Neuronal stem cell (in vitro differentiated cells): Measurements from ENCODE around the gene KLF4.
"Not testable (repeated sequence)": the region's sequence is repeated elsewhere in the genome, so short reads cannot be mapped to it uniquely, and the experiment has no call there.

Source experiments
- DNase-seq: peaks from one replicate; pipeline ENCODE4 v3.0.0-alpha.2; 2013; ENCODE audit warnings: low spot score
- H2AFZ ChIP-seq: one replicate; pipeline ENCODE4 v1.6.1; 2013; ENCODE audit warnings: mild to moderate bottlenecking, low read length, inconsistent platforms
- H2AK5ac ChIP-seq: 2 replicates; pipeline ENCODE4 v1.6.1; 2013; ENCODE audit warnings: low read depth, mild to moderate bottlenecking, inconsistent platforms, low read length, moderate library complexity, mixed read lengths
- H2BK120ac ChIP-seq: 2 replicates; pipeline ENCODE4 v1.6.1; 2013; ENCODE audit warnings: low read depth, mild to moderate bottlenecking, inconsistent platforms, low read length, moderate library complexity, mixed read lengths
- H2BK12ac ChIP-seq: one replicate; pipeline ENCODE4 v1.6.1; 2013; ENCODE audit warnings: low read length, inconsistent platforms
- H2BK15ac ChIP-seq: 2 replicates; pipeline ENCODE4 v1.6.1; 2013; ENCODE audit warnings: mild to moderate bottlenecking, low read length, inconsistent platforms, mixed read lengths
- H2BK5ac ChIP-seq: one replicate; pipeline ENCODE4 v1.6.1; 2013; ENCODE audit warnings: inconsistent platforms, mild to moderate bottlenecking, low read length, moderate library complexity
- H3K14ac ChIP-seq: one replicate; pipeline ENCODE4 v1.6.1; 2013; ENCODE audit warnings: low read length, inconsistent platforms
- H3K18ac ChIP-seq: 2 replicates; pipeline ENCODE4 v1.6.1; 2013; ENCODE audit warnings: low read length, inconsistent platforms
- H3K23ac ChIP-seq: 2 replicates; pipeline ENCODE4 v1.6.1; 2013; ENCODE audit warnings: low read depth, mild to moderate bottlenecking, mixed read lengths, low read length, inconsistent platforms; ENCODE audit not compliant: poor library complexity
- H3K27ac ChIP-seq: replicated peaks from 3 replicates; pipeline ENCODE4 v1.5.1; 2013; ENCODE audit warnings: low read length, inconsistent platforms
- H3K27me3 ChIP-seq, 3 experiments: 2 replicates each; pipeline ENCODE4 v1.6.1; 2013; ENCODE audit warnings: low read length in 3 of 3, mild to moderate bottlenecking in 2 of 3, inconsistent platforms in 1 of 3, low read depth in 1 of 3, mixed read lengths in 1 of 3, moderate library complexity in 1 of 3; ENCODE audit not compliant: control insufficient read depth in 3 of 3, insufficient read depth in 3 of 3
- H3K36me3 ChIP-seq, 2 donors: replicated peaks in 1 of 2; 2 replicates each; pipeline ENCODE4 v1.6.1; 2013; ENCODE audit warnings: low read length in 2 of 2; ENCODE audit not compliant: control insufficient read depth in 2 of 2, insufficient read depth in 2 of 2
- H3K4ac ChIP-seq: 2 replicates; pipeline ENCODE4 v1.6.1; 2013; ENCODE audit warnings: inconsistent platforms, mild to moderate bottlenecking, low read length, moderate library complexity
- H3K4me1 ChIP-seq, 2 donors: 1 replicate in 1 of 2; 2 replicates in 1 of 2; pipeline ENCODE4 v1.6.1; 2013; ENCODE audit warnings: low read length in 2 of 2, low read depth in 1 of 2; ENCODE audit not compliant: control insufficient read depth in 2 of 2, insufficient read depth in 1 of 2
- H3K4me2 ChIP-seq: one replicate; pipeline ENCODE4 v1.6.1; 2013; ENCODE audit warnings: mild to moderate bottlenecking, low read length, inconsistent platforms; ENCODE audit not compliant: insufficient read depth, poor library complexity, severe bottlenecking
- H3K4me3 ChIP-seq, 2 donors: 2 replicates each; pipeline ENCODE4 v1.5.1; 2013; ENCODE audit warnings: low read length in 2 of 2, mild to moderate bottlenecking in 2 of 2, inconsistent platforms in 1 of 2, moderate library complexity in 1 of 2
- H3K79me1 ChIP-seq: one replicate; pipeline ENCODE4 v1.6.1; 2013; ENCODE audit warnings: low read depth, mild to moderate bottlenecking, inconsistent platforms, low read length, moderate library complexity
- H3K9ac ChIP-seq: one replicate; pipeline ENCODE4 v1.6.1; 2013; ENCODE audit warnings: mild to moderate bottlenecking, low read depth, low read length, inconsistent platforms; ENCODE audit not compliant: poor library complexity
- H3K9me3 ChIP-seq, 2 donors: replicated peaks in 1 of 2; 2 replicates each; pipeline versions ENCODE3 to v1.6.1; 2013; ENCODE audit warnings: low read length in 2 of 2, mild to moderate bottlenecking in 2 of 2, inconsistent platforms in 1 of 2, low read depth in 1 of 2, mixed read lengths in 1 of 2, moderate library complexity in 1 of 2; ENCODE audit not compliant: control insufficient read depth in 2 of 2, insufficient read depth in 1 of 2
- H4K8ac ChIP-seq: one replicate; pipeline ENCODE4 v1.6.1; 2013; ENCODE audit warnings: low read depth, mild to moderate bottlenecking, inconsistent platforms, low read length, moderate library complexity
- H4K91ac ChIP-seq: one replicate; pipeline ENCODE4 v1.6.1; 2013; ENCODE audit warnings: low read length, low read depth, mild to moderate bottlenecking, inconsistent platforms; ENCODE audit not compliant: poor library complexity
- WGBS, 2 donors: extraction: QIAGEN DNeasy Blood & Tissue Kit; methylation state at CpG; one replicate each; pipeline ENCODE4 v1.1.7; 2013; ENCODE audit warnings: missing lambda C conversion rate in 2 of 2, mixed read lengths in 1 of 2; ENCODE audit not compliant: insufficient read length in 2 of 2, insufficient replicate concordance in 1 of 2; ENCODE audit errors: extremely low coverage in 2 of 2; 5-methylcytosine and 5-hydroxymethylcytosine counted together

Gene KLF4

GRCh38 chr9:107496976-107497375 lies 7.4 kb upstream of the KLF4 start:
- H3K9ac ChIP-seq = no peak overlapping the region
- no peak overlapping the region for H4K8ac ChIP-seq
- H2BK5ac ChIP-seq = no peak overlapping the region
- no peak overlapping the region for H2BK120ac ChIP-seq
- H3K14ac ChIP-seq = no peak overlapping the region
- H4K91ac ChIP-seq = no peak overlapping the region
- no peak overlapping the region for H3K4ac ChIP-seq
- H3K4me1 ChIP-seq = no peaks in the 10 kb centered on the region
- no peaks in the 10 kb centered on the region for H3K79me1 ChIP-seq
- no peak overlapping the region for H3K4me2 ChIP-seq
- H3K4me3 ChIP-seq = no peak overlapping the region
- H2BK15ac ChIP-seq = no peak overlapping the region
- H2AFZ ChIP-seq = no peak overlapping the region
- H3K18ac ChIP-seq = no peak overlapping the region
- H3K27me3 ChIP-seq = peaks cover 0 to 26% (median 2%) of the 10 kb centered on the region in 3 experiments
- no peak overlapping the region for H3K23ac ChIP-seq
- H2BK12ac ChIP-seq = no peak overlapping the region
- no peak overlapping the region for H2AK5ac ChIP-seq
- no peak for DNase-seq
- no peak overlapping the region for H3K27ac ChIP-seq
- WGBS, 2 donors = no CpG with 5 or more reads among the region's 2 CpGs
- H3K9me3 ChIP-seq = no peaks in the 10 kb centered on the region
- H3K36me3 ChIP-seq = no peaks in the 10 kb centered on the region

- Histone ChIP-seq H3K18ac (no peak overlapping the region), H3K14ac (no peak overlapping the region), H3K23ac (no peak overlapping the region), H3K9ac (no peak overlapping the region), H2BK12ac (no peak overlapping the region), H3K4me3 (no peak overlapping the region), H3K36me3 (no peaks in the 10 kb centered on the region), H4K8ac (no peak overlapping the region), H3K4ac (no peak overlapping the region), H2BK5ac (no peak overlapping the region), H2BK15ac (no peak overlapping the region), H2BK120ac (no peak overlapping the region), H3K9me3 (no peaks in the 10 kb centered on the region), H3K27me3 (peaks cover 17 to 64% (median 40%) of the 10 kb centered on the region in 3 experiments), H4K91ac (no peak overlapping the region), H3K4me2 (no peak overlapping the region), H2AFZ (no peak overlapping the region), H2AK5ac (no peak overlapping the region), H3K79me1 (no peaks in the 10 kb centered on the region), H3K27ac (no peak overlapping the region), H3K4me1 (peaks cover 2 to 5% of the 10 kb centered on the region in 2 donors)
- no CpG with 5 or more reads among the region's 4 CpGs for WGBS, 2 donors
- no peak for DNase-seq
These were observed 2.9 kb upstream of the KLF4 start for GRCh38 chr9:107492381-107492970.

- Histone ChIP-seq H2BK12ac (no peak overlapping the region), H3K27me3 (peaks cover 25 to 75% (median 51%) of the 10 kb centered on the region in 3 experiments), H4K8ac (no peak overlapping the region), H3K79me1 (no peaks in the 10 kb centered on the region), H2AK5ac (no peak overlapping the region), H4K91ac (no peak overlapping the region), H3K9ac (no peak overlapping the region), H3K36me3 (no peaks in the 10 kb centered on the region), H3K23ac (no peak overlapping the region), H2BK5ac (no peak overlapping the region), H3K4ac (no peak overlapping the region), H3K4me1 (peaks cover 5% of the 10 kb centered on the region in 2 donors), H2AFZ (peak overlapping the region; percentile 5), H3K27ac (no peak overlapping the region), H2BK120ac (no peak overlapping the region), H3K4me2 (peak overlapping the region; percentile 88), H3K9me3 (no peaks in the 10 kb centered on the region), H2BK15ac (no peak overlapping the region), H3K18ac (peak overlapping the region; percentile 53), H3K4me3 (peak overlapping the region in 1 of 2 donors; percentile 20), H3K14ac (no peak overlapping the region)
- DNase-seq = no peak
- WGBS, 2 donors = no CpG with 5 or more reads among the region's 43 CpGs
These were observed 1.8 kb upstream of the KLF4 start for GRCh38 chr9:107491081-107492053.

DNA sequence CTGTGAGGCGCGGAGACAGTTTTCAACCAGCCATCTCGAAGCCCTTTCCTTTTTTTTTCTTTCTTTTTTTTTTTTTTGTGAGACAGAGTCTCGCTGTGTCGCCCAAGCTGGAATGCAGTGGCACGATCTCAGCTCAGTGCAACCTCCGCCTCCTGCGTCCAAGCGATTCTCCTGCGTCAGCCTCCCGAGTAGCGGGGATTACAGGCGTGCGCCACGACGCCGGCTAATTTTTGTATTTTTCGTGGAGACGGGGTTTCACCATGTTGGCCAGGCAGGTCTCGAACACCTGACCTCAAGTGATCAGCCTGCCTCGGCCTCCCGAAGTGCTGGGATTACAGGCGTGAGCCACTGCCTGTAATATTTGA lies 1.0 kb upstream of the KLF4 start:
- Histone ChIP-seq H3K4me2 (peak overlapping the region; percentile 99), H3K4me3 (peak overlapping the region in 1 of 2 donors; percentile 90), H3K18ac (peak overlapping the region; percentile 99), H2AFZ (peak overlapping the region; percentile 95), H3K27me3 (peaks cover 25 to 82% (median 57%) of the 10 kb centered on the region in 3 experiments)
- WGBS, 2 donors = no CpG with 5 or more reads among the region's 23 CpGs
- not testable (repeated sequence) for H3K14ac ChIP-seq, H4K8ac ChIP-seq, H3K36me3 ChIP-seq, H2BK12ac ChIP-seq, H3K9me3 ChIP-seq, H3K4ac ChIP-seq, H4K91ac ChIP-seq, H2AK5ac ChIP-seq, H2BK5ac ChIP-seq, H2BK15ac ChIP-seq, H3K9ac ChIP-seq, H3K23ac ChIP-seq, H3K79me1 ChIP-seq, H2BK120ac ChIP-seq, H3K4me1 ChIP-seq, H3K27ac ChIP-seq
- DNase-seq = peak; percentile 35
